GM10266 (cell line): ENCODE data around the gene VWC2L.

Source experiments
- DNase-seq: peaks from one replicate; pipeline ENCODE4 v3.0.0; 2012; ENCODE audit errors: extremely low spot score
- TF ChIP-seq, protein P1 (sequence below): IDR thresholded peaks from 2 replicates; pipeline ENCODE4 v1.5.1; 2012; ENCODE audit warnings: mild to moderate bottlenecking, low read depth; ENCODE audit not compliant: control insufficient read depth, insufficient read depth; ENCODE audit errors: missing control alignments

The VWC2L gene

DNA sequence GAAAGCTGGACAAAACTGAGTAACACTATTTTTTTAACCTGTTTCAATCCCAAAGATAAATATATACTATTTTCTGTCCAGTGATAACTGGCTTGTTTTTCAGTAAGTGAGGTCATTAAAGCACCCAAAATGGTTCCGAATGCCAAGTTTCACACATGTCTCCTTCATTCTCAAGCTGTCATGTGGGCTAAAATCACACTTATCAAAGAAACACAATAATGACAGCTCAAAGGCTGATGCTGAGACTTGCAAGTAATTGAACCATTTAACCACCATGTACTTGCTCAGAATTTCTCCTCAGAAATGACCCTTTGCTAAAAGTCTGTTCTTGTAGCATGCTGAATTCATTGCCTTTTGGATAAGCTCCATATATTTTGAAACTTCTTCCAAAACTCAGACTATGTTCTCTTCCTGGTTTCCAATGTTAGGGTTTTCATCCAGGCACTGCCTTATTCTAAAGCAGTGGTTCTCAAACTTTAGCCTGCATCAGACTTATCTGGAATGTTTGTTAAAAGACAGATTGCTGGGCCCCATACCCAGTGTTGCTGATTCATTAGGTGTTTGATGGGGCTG, 149.8 kb downstream of the VWC2L start:
- DNase-seq: no peak
- TF ChIP-seq, protein P1, sequence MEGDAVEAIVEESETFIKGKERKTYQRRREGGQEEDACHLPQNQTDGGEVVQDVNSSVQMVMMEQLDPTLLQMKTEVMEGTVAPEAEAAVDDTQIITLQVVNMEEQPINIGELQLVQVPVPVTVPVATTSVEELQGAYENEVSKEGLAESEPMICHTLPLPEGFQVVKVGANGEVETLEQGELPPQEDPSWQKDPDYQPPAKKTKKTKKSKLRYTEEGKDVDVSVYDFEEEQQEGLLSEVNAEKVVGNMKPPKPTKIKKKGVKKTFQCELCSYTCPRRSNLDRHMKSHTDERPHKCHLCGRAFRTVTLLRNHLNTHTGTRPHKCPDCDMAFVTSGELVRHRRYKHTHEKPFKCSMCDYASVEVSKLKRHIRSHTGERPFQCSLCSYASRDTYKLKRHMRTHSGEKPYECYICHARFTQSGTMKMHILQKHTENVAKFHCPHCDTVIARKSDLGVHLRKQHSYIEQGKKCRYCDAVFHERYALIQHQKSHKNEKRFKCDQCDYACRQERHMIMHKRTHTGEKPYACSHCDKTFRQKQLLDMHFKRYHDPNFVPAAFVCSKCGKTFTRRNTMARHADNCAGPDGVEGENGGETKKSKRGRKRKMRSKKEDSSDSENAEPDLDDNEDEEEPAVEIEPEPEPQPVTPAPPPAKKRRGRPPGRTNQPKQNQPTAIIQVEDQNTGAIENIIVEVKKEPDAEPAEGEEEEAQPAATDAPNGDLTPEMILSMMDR: no peak

DNA sequence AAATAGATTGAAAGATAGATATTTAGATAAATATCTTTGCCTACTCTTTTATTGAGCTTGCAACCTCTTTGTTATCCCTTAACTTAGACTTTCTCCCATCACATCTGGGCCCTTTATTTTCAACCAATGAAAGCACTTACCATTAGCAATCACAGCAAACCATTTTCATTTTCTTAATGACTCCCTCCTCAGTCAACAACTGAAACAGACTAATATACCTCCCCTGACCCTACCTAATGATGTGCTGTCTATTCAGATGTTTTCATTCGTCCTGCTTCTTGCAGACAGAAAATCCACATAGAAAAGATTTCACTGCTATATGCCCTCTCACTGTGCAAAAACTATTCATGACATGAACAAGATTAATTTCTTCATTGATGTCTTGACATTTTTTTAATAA, 154.4 kb downstream of the VWC2L start:
- DNase-seq: no peak
- TF ChIP-seq, protein P1: no peak

DNA sequence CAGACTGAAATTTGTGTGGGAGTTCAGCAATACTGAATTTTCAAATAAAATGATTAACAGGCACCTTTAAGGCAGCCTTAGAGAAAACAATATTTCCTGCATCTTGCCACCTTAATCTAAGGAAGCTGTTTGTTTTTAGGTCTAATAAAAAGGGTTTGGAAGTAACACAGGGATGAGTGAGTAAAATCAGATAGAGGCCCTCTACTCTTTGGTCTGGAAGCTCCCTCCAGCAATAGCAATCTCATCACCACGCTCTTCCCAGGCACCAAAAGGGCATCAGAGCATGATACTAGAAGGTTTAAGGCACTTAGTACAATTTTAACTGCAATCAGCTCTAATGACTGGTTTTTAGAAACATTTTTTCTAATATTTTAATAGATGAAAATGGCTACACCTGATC, 155.6 kb downstream of the VWC2L start:
- TF ChIP-seq, protein P1: no peak
- DNase-seq: no peak

DNA sequence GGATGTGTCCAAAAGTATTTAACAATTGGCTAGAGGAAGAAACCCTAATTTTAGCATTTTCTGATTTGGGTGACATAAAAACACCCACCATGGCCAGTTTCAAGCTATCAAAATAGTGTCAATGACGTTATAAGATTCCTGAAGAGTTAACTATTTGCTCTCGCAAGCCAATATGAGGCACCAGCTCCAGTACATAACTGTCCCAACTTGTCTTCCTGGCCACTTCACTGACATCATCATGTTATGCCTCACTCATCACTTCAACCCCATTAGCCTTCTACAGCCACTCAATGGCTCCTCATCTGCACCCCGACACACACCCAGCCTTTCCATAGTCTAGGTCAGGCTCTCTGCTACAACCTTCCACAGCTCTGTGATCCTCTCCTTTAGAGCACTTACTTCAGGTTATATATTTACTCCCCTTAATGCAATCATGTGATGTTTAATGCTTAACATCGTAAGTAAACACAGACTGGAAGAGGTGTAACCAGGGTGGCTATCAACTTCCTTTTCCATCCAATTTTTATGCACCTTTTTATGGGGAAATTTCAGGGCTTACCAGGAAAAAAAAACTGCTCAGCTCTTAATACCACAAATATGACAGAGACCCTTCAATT, 158.7 kb downstream of the VWC2L start:
- DNase-seq: no peak

DNA sequence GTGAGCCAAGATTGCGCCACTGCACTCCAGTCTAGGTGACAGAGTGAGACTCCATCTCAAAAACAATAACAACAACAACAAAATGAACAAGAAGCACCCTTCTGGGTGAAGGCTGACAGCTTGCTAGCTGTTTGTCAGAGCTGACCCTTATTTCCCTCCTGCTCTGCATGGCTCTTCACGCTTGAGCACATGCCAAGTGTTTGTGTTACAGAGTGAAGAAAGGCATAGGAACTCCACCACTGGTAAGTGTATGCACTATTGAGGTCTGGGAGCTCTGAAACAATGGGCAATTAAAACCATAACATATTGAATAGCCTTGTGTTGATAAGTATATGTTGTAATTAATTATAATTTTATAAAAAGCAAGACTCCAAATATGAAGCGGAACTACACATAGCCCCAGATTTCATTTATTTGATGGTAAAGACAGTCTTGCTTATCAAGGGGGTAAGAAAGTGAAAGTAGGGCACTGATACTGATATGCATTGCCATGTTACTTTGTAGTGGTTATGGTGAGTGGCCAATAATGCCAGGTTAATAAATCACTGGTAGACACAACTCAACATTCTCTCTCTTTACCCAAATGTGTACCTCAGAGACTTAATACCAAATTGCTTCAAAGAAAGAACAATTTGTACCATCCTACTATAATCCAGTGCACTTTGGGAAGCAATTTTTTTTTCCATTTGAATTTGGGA, 163.4 kb downstream of the VWC2L start:
- TF ChIP-seq, protein P1: no peak
- no peak for DNase-seq

More for the DNA sequence above, 158.7 kb downstream of the VWC2L start:
- TF ChIP-seq, protein P1: no peak

DNA sequence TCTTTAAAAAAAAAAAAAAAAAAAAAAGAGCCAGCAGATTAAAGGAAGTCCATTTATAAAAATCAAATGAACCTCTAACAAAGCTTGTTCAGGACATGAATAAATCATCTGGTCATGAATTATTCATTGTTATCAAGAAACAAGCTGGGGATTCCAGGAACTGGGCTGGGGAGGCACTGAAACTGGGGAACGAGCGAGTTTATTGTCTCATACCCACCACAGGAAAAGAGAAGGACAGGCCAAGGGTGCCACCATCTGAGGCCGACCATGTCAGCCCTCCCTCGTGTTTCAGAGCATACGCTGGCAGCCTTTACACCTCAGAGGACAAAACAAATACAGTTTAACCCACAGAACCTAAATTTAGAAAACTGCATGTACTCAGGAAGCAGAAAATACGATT, 164.2 kb downstream of the VWC2L start:
- no peak for DNase-seq
- TF ChIP-seq, protein P1: no peak

DNA sequence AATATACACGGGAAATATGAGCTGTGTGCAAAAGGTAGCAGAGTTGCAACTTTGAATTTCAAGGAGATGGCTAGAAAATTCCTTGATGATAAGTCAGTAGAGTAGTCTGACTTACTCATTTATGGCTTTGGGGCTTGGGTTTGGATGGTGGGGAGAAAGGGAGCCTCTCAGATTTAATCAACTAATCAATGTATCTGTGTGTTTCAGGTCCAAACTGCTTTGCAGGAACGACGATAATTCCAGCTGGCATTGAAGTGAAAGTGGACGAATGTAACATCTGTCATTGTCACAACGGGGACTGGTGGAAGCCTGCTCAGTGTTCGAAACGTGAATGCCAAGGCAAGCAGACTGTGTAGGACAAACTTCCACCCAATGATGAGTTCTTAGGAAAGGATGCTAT, 164.6 kb downstream of the VWC2L start:
- TF ChIP-seq, protein P1: no peak
- no peak for DNase-seq
